Measurements from ENCODE around the gene HSPA9.

Gene HSPA9

DNA sequence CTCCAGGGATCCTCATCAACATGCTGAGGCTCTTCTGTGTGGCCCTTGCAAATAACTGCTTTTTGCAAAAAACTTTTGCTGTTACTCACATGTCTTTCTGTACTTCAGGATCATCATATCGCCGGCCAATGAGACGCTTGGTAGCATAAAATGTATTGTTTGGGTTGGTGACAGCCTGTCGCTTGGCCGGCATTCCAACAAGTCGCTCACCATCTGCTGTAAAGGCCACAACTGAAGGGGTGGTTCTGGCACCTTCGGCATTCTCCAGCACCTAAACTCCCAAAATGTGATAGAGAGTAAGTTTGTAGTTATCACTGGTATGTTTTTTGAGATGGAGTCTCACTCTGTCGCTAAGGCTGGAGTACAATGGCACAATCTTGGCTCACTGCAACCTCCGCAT lies 4.3 kb downstream of the HSPA9 start:
- TF ChIP-seq, protein P1, sequence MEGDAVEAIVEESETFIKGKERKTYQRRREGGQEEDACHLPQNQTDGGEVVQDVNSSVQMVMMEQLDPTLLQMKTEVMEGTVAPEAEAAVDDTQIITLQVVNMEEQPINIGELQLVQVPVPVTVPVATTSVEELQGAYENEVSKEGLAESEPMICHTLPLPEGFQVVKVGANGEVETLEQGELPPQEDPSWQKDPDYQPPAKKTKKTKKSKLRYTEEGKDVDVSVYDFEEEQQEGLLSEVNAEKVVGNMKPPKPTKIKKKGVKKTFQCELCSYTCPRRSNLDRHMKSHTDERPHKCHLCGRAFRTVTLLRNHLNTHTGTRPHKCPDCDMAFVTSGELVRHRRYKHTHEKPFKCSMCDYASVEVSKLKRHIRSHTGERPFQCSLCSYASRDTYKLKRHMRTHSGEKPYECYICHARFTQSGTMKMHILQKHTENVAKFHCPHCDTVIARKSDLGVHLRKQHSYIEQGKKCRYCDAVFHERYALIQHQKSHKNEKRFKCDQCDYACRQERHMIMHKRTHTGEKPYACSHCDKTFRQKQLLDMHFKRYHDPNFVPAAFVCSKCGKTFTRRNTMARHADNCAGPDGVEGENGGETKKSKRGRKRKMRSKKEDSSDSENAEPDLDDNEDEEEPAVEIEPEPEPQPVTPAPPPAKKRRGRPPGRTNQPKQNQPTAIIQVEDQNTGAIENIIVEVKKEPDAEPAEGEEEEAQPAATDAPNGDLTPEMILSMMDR (IDR thresholded peaks at IDR 0.05; ENCODE audit: low read length, missing control alignments) = no peak
- no peak for DNase-seq (ENCODE audit: low read depth)
- H3K4me3 ChIP-seq (replicated peaks; ENCODE audit: low read depth, low read length) = no peak overlapping the region

DNA sequence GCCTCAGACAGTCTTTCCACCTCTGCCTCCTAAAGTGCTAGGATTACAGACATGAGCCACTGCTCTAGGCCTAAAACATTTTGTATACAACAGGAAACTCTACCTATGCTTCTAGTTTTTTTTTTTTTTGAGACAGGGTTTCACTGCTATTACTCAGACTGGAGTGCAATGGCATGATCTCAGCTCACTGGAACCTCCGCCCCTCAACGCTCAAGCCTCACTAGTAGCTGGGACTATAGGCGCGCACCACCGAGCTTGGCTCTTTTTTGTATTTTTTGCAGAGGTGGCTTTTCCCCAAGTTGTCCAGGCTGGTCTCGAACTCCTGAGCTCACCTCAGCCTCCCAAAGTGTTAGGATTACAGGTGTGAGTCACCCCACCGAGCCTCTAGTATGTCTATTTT lies 5.4 kb downstream of the HSPA9 start:
- TF ChIP-seq, protein P1 (IDR thresholded peaks at IDR 0.05; ENCODE audit: low read length, missing control alignments) = no peak
- no peak overlapping the region for H3K4me3 ChIP-seq (replicated peaks; ENCODE audit: low read depth, low read length)
- no peak for DNase-seq (ENCODE audit: low read depth)

DNA sequence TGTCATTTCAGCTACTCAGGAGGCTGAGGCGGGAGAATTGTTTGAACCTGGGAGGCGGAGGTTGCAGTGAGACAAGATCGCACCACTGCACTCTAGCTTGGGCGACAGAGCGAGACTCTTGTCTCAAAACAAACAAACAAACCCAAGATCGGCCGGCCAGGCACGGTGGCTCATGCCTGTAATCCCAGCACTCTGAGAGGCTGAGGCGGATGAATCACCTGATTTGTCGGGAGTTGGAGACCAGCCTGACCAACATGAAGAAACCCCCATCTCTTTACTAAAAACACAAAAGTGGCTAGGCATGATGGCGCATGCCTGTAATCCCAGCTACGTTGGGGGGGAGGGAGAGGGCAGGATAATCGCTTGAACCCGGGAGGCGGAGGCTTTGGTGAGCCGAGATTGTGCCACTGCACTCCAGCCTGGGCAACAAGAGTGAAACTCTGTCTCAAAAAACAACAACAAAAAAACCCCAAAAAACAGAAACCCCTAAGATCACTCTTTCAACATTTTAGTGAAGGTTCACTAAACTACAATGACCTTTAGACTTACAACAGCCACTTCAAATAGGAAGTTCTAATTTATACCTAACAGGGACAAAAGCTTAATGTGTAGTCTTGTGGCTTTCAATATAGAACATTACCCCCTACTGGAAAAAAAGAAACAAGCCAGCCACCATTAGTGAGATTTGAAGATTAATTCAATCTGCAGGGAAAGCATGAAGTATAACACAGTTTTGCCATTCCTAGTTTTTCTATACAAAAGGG lies 7.0 kb downstream of the HSPA9 start:
- no peak overlapping the region for H3K4me3 ChIP-seq (replicated peaks; ENCODE audit: low read depth, low read length)
- no peak for DNase-seq (ENCODE audit: low read depth)
- TF ChIP-seq, protein P1 (IDR thresholded peaks at IDR 0.05; ENCODE audit: low read length, missing control alignments) = no peak

- no peak for DNase-seq (ENCODE audit: low read depth)
- TF ChIP-seq, protein P1 (IDR thresholded peaks at IDR 0.05; ENCODE audit: low read length, missing control alignments) = no peak
- no peak overlapping the region for H3K4me3 ChIP-seq (replicated peaks; ENCODE audit: low read depth, low read length)
These were observed 8.4 kb downstream of the HSPA9 start for GRCh38 chr5:138566792-138567191.

DNA sequence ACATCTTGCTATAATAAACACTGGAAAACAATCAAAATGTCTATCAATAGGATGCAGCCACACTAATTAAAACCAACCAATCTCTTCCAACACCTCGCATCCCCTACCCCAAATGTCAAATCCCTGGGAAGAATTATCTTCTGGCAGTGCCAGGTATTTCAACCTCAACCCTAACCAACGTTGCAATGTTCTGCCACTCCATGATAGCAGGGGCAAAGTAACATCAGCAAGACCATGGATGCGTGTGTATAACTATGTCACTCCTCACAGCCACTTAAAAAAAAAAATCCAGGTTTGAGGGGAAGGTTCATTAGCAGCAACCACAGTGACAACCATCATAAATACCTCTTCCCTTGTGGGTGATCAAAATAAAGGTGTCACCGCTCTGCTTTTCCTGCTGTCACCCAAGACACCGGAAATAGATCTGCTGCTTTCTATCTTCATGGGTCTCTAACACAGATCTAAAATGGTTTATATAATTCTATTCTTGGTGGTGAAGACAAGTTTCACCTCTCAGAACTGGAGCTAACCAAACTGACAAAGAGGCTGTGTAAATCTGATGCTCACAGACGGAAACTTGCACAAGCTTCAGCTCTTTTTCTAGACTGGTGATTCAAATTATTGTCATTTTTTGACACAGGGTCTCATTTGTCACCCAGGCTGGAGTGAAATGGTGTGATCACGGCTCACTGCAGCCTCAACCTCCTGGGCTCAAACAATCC lies 9.9 kb downstream of the HSPA9 start:
- TF ChIP-seq, protein P1 (IDR thresholded peaks at IDR 0.05; ENCODE audit: low read length, missing control alignments) = no peak
- no peak overlapping the region for H3K4me3 ChIP-seq (replicated peaks; ENCODE audit: low read depth, low read length)
- no peak for DNase-seq (ENCODE audit: low read depth)

DNA sequence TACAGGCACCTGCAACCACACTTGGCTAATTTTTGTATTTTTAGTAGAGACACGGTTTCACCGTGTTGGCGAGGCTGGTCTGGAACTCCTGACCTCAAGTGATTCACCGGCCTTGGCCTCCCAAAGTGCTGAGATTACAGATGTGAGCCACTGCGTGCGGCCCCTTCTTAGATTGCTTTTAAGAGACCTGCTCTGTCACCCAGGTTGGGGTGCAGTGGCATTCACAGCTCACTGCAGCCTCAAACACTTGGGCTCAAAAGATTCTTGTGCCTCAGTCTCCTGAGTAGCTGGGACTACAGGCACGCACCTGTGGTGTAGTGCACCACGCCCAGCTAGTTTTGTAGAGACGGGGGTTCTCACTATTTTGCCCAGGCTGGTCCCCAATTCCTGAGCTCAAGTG lies 11.0 kb downstream of the HSPA9 start:
- no peak overlapping the region for H3K4me3 ChIP-seq (replicated peaks; ENCODE audit: low read depth, low read length)
- no peak for DNase-seq (ENCODE audit: low read depth)
- TF ChIP-seq, protein P1 (IDR thresholded peaks at IDR 0.05; ENCODE audit: low read length, missing control alignments) = no peak
